ENCODE results near the gene STAT1.

Gene STAT1

DNA sequence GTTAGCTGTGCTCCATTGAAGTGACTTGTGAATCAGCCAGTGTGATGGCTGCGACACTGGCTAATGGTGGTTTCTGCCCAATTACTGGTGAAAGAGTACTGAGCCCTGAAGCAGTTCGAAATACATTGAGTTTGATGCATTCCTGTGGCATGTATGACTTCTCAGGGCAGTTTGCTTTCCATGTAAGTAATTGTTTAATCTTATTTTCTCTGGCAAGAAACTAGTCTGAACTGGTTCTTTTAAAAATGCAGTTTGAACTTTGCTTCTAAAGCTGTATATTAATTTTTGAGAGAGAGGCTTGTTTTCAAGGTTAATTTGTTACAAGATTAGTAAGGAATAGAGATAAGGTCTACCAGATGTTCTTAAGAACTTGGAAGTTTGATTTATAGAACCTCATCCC lies 86.7 kb downstream of the STAT1 start:
- Histone ChIP-seq H3K36me3 (peaks cover 59% of the 10 kb centered on the region), H3K27me3 (no peaks in the 10 kb centered on the region), H3K4me1 (peaks cover 7% of the 10 kb centered on the region; the same call in 1 of the 2 replicates), H3K4me3 (ENCODE audit: low read depth, low read length) (no peak overlapping the region), H3K9me3 (no peaks in the 10 kb centered on the region)
- DNase-seq: no peak
- TF ChIP-seq, protein P1, sequence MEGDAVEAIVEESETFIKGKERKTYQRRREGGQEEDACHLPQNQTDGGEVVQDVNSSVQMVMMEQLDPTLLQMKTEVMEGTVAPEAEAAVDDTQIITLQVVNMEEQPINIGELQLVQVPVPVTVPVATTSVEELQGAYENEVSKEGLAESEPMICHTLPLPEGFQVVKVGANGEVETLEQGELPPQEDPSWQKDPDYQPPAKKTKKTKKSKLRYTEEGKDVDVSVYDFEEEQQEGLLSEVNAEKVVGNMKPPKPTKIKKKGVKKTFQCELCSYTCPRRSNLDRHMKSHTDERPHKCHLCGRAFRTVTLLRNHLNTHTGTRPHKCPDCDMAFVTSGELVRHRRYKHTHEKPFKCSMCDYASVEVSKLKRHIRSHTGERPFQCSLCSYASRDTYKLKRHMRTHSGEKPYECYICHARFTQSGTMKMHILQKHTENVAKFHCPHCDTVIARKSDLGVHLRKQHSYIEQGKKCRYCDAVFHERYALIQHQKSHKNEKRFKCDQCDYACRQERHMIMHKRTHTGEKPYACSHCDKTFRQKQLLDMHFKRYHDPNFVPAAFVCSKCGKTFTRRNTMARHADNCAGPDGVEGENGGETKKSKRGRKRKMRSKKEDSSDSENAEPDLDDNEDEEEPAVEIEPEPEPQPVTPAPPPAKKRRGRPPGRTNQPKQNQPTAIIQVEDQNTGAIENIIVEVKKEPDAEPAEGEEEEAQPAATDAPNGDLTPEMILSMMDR (IDR thresholded peaks at IDR 0.05; ENCODE audit: low read depth, low read length): no peak

DNA sequence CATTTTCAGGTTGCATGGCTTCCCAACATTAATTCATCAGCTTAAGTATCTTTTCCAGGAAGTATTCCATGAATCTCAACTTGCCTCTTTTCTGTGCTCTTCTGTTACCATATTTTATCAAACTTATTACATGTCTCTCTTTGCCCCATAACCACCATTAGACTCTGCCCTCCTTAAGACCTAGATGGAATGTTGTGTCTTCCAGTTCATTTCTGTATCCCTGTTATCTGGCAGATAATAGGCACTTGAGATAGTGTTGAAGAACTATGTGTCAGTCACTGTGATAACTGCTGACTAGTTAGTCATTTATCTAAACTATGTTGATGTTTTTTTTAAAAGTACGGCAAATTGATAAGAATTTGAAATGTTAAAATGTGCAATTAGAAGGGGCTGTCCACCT lies 91.6 kb downstream of the STAT1 start:
- peaks cover 53% of the 10 kb centered on the region for H3K36me3 ChIP-seq
- DNase-seq: no peak
- H3K27me3 ChIP-seq: no peaks in the 10 kb centered on the region
- H3K4me1 ChIP-seq: peaks cover 8% of the 10 kb centered on the region; the same call in 1 of the 2 replicates
- H3K4me3 ChIP-seq (ENCODE audit: low read depth, low read length): no peak overlapping the region
- H3K9me3 ChIP-seq: no peaks in the 10 kb centered on the region
- TF ChIP-seq, protein P1 (IDR thresholded peaks at IDR 0.05; ENCODE audit: low read depth, low read length): no peak

DNA sequence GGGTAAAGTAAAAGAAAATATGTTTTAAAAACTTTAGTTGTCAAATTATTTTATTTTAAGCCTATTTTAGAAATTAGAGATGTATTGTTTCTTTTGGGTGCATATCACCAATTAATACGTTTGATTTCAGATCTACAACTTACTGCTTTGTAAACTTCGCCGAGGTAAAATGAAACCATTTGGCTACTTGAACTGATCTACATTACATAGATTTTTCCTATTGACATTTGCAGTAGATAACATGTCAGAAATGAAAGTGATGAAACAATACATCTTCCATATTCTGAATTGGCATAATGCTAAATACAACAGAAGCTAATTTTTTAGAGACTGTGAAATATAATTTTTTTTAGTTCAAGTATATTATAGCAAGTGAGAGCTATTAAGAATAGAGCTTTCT lies 93.9 kb downstream of the STAT1 start:
- TF ChIP-seq, protein P1 (IDR thresholded peaks at IDR 0.05; ENCODE audit: low read depth, low read length): no peak
- H3K27me3 ChIP-seq: no peaks in the 10 kb centered on the region
- no peak for DNase-seq
- H3K9me3 ChIP-seq: no peaks in the 10 kb centered on the region
- H3K4me1 ChIP-seq: peaks cover 4% of the 10 kb centered on the region; the same call in 1 of the 2 replicates
- peaks cover 55% of the 10 kb centered on the region for H3K36me3 ChIP-seq
- no peak overlapping the region for H3K4me3 ChIP-seq (ENCODE audit: low read depth, low read length)

Data from BE2C (cell line).